Measurements from ENCODE around the gene PDCD2L. TPM values are rescaled to one million over a fixed set of nuclear protein-coding genes. Genes with fewer than 3 reads are reported as not detected.
"Not testable (repeated sequence)": the region's sequence is repeated elsewhere in the genome, so short reads cannot be mapped to it uniquely, and the experiment has no call there.

The PDCD2L gene
- total and polyA plus RNA-seq, 2 experiments from 2014 or later = 6.3 to 9.8 TPM

DNA sequence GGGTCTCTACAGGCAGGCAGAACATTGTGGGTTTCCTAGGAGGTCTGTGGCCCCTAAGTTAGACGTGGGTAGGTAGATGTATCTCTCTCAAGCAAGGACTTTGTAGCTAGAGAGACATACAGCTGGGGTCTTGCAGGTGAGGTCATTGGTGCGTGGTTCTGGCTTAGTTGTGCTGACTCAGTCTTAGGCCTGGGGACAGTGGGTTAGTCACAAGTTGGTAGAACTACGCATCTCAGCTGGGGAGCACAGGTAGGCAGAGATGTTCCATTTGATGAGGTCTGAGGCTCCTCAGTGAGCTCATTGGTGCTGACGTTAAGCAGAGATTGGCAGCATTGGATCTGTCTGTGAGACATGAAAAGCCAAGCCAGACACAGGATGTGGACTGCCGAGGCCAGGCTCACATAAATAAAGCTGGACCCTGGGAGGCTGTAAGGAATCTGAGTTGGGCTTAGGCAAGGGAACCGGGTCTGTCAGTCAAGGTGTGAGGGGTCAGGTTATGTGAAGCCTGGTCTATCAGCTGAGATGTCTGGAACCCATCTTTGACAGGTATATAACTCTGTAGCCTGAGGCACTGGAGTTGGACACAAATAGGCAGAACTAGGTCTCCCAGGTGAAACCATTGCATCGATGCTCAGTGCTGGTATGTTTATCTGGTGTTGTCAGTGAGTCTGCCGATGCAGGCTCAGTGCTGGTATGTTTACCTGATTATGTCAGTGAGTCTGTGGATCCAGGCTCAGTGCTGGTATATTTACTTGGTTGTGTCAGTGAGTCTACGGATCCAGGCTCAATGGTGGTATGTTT lies 17.4 kb upstream of the PDCD2L start:
- TF ChIP-seq, protein P1, sequence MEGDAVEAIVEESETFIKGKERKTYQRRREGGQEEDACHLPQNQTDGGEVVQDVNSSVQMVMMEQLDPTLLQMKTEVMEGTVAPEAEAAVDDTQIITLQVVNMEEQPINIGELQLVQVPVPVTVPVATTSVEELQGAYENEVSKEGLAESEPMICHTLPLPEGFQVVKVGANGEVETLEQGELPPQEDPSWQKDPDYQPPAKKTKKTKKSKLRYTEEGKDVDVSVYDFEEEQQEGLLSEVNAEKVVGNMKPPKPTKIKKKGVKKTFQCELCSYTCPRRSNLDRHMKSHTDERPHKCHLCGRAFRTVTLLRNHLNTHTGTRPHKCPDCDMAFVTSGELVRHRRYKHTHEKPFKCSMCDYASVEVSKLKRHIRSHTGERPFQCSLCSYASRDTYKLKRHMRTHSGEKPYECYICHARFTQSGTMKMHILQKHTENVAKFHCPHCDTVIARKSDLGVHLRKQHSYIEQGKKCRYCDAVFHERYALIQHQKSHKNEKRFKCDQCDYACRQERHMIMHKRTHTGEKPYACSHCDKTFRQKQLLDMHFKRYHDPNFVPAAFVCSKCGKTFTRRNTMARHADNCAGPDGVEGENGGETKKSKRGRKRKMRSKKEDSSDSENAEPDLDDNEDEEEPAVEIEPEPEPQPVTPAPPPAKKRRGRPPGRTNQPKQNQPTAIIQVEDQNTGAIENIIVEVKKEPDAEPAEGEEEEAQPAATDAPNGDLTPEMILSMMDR (IDR thresholded peaks at IDR 0.05; ENCODE audit: poor library complexity) = no peak
- no peak for TF ChIP-seq EZH2 (IDR thresholded peaks at IDR 0.05; ENCODE audit: borderline replicate concordance)
- TF ChIP-seq EZH2phosphoT487 (IDR thresholded peaks at IDR 0.05; ENCODE audit: low read depth, severe bottlenecking, unreplicated experiment) = no peak
- Histone ChIP-seq H3K4me2 (no peak overlapping the region), H3K4me1 (ENCODE audit: insufficient read depth) (no peaks in the 10 kb centered on the region), H3K9me2 (replicated peaks; ENCODE audit: insufficient read depth) (no peaks in the 10 kb centered on the region), H3K27ac (no peak overlapping the region), H3K4me3 (no peak overlapping the region), H3K79me2 (no peaks in the 10 kb centered on the region), H2AFZ (no peak overlapping the region), H3K9me3 (ENCODE audit: low read depth) (no peaks in the 10 kb centered on the region), H3K27me3 (no peaks in the 10 kb centered on the region), H4K20me1 (ENCODE audit: insufficient read depth, poor library complexity, severe bottlenecking) (no peaks in the 10 kb centered on the region), H3K36me3 (replicated peaks; ENCODE audit: insufficient read depth, low read depth) (no peaks in the 10 kb centered on the region)
- no peak for DNase-seq (ENCODE audit: low spot score)
- WGBS (ENCODE audit: low lambda C conversion rate, missing lambda C conversion rate) = 72% methylated on average over 9 of the region's 9 CpGs

- Histone ChIP-seq H3K36me3 (replicated peaks; ENCODE audit: insufficient read depth, low read depth) (no peaks in the 10 kb centered on the region), H3K79me2 (no peaks in the 10 kb centered on the region)
These were observed 16.8 kb upstream of the PDCD2L start for GRCh38 chr19:34387446-34387810.

DNA sequence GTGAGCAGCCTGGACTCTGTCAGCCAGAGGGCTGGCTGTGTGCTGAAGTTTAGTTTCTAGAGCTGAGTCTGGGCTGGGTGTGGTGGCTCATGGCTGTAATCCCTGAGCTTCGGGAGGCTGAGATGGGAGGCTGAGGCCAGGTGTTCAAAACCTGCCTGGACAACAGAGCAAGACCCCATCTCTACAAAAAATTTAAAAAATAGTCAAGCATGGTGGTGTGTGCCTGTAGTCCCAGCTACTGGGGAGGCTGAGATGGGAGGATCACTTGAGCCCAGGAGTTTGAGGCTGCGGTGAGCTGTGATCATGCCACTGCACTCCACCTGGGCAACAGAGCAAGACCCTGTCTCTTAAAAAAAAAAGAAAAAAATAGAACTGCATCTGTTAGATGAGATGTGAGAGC lies 15.5 kb upstream of the PDCD2L start:
- H4K20me1 ChIP-seq (ENCODE audit: insufficient read depth, poor library complexity, severe bottlenecking); H3K79me2 ChIP-seq: not testable (repeated sequence)
- WGBS (ENCODE audit: low lambda C conversion rate, missing lambda C conversion rate) = 77% methylated on average over 2 of the region's 2 CpGs

More at GRCh38 chr19:34387446-34387810, 16.8 kb upstream of the PDCD2L start:
- H3K4me2 ChIP-seq = no peak overlapping the region
- H3K9me2 ChIP-seq (replicated peaks; ENCODE audit: insufficient read depth) = no peaks in the 10 kb centered on the region
- TF ChIP-seq EZH2phosphoT487 (IDR thresholded peaks at IDR 0.05; ENCODE audit: low read depth, severe bottlenecking, unreplicated experiment) (no peak), EZH2 (IDR thresholded peaks at IDR 0.05; ENCODE audit: borderline replicate concordance) (no peak)
- TF ChIP-seq, protein P1 (IDR thresholded peaks at IDR 0.05; ENCODE audit: poor library complexity) = no peak
- H4K20me1 ChIP-seq (ENCODE audit: insufficient read depth, poor library complexity, severe bottlenecking) = no peaks in the 10 kb centered on the region
- H2AFZ ChIP-seq = no peak overlapping the region
- no peak overlapping the region for H3K4me3 ChIP-seq
- DNase-seq (ENCODE audit: low spot score) = no peak
- H3K27ac ChIP-seq = no peak overlapping the region
- WGBS (ENCODE audit: low lambda C conversion rate, missing lambda C conversion rate) = 100% methylated on average over 1 of the region's 1 CpG
- H3K27me3 ChIP-seq = no peaks in the 10 kb centered on the region
- no peaks in the 10 kb centered on the region for H3K4me1 ChIP-seq (ENCODE audit: insufficient read depth)
- H3K9me3 ChIP-seq (ENCODE audit: low read depth) = no peaks in the 10 kb centered on the region

DNA sequence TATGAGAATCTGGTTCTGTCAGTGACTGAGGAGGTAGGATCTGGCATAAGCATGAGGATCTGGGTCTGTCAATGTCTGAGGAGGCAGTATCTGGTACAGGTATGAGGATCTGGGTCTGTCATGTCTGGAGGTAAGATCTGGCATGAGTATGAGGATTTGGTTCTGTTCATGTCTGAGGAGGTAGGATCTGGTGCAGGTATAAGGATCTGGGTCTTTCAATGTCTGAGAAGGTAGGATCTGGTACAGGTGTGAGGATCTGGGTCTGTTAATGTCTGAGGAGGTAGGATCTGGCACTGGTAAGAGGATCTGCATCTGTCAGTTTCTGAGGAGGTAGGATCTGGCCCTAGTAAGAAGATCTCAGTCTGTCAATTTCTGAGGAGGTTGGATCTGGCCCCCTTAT lies 12.4 kb upstream of the PDCD2L start:
- H3K36me3 ChIP-seq (replicated peaks; ENCODE audit: insufficient read depth, low read depth) = no peaks in the 10 kb centered on the region
- no peaks in the 10 kb centered on the region for H3K27me3 ChIP-seq
- H3K9me2 ChIP-seq (replicated peaks; ENCODE audit: insufficient read depth) = no peaks in the 10 kb centered on the region
- DNase-seq (ENCODE audit: low spot score) = no peak
- H3K27ac ChIP-seq = no peak overlapping the region
- no peaks in the 10 kb centered on the region for H4K20me1 ChIP-seq (ENCODE audit: insufficient read depth, poor library complexity, severe bottlenecking)
- no peak overlapping the region for H3K4me2 ChIP-seq
- TF ChIP-seq EZH2phosphoT487 (IDR thresholded peaks at IDR 0.05; ENCODE audit: low read depth, severe bottlenecking, unreplicated experiment) = no peak
- H2AFZ ChIP-seq = no peak overlapping the region
- no peak overlapping the region for H3K4me3 ChIP-seq
- H3K79me2 ChIP-seq = no peaks in the 10 kb centered on the region
- H3K4me1 ChIP-seq (ENCODE audit: insufficient read depth) = no peaks in the 10 kb centered on the region
- no peaks in the 10 kb centered on the region for H3K9me3 ChIP-seq (ENCODE audit: low read depth)

More for the DNA sequence above, 15.5 kb upstream of the PDCD2L start:
- H3K4me1 ChIP-seq (ENCODE audit: insufficient read depth); H3K9me3 ChIP-seq (ENCODE audit: low read depth); H3K4me3 ChIP-seq; H3K9me2 ChIP-seq (replicated peaks; ENCODE audit: insufficient read depth); H3K36me3 ChIP-seq (replicated peaks; ENCODE audit: insufficient read depth, low read depth); H3K4me2 ChIP-seq; DNase-seq (ENCODE audit: low spot score); H3K27me3 ChIP-seq; H2AFZ ChIP-seq; H3K27ac ChIP-seq: not testable (repeated sequence)

Data from hepatocyte (in vitro differentiated cells).